ENCODE data around the gene INO80E.
"Not testable (repeated sequence)": the region's sequence is repeated elsewhere in the genome, so short reads cannot be mapped to it uniquely, and the experiment has no call there.

The INO80E gene

GRCh38 chr16:29995911-29996765 is at the start of gene INO80E:
Gene INO80E (plus strand): TSS chr16:29996241. CDS start chr16:29996311, 70 bp downstream.
- peak; percentile 99 for DNase-seq

GRCh38 chr16:29947897-29948296 is 48.1 kb upstream of the INO80E start:
- DNase-seq = no peak

- DNase-seq = no peak
Observed at GRCh38 chr16:29950806-29951461, 45.1 kb upstream of the INO80E start.

- DNase-seq = no peak
Observed at GRCh38 chr16:29951625-29952365, 44.2 kb upstream of the INO80E start.

- no peak for DNase-seq
Observed at GRCh38 chr16:29958756-29959155, 37.3 kb upstream of the INO80E start.

GRCh38 chr16:29959293-29959692 is 36.7 kb upstream of the INO80E start:
- DNase-seq = no peak

GRCh38 chr16:29959821-29960220 is 36.2 kb upstream of the INO80E start:
- not testable (repeated sequence) for DNase-seq

GRCh38 chr16:29961127-29961478 is 34.9 kb upstream of the INO80E start:
- no peak for DNase-seq

- DNase-seq = peak; percentile 91
Observed at GRCh38 chr16:29961479-29962343, 34.3 kb upstream of the INO80E start, which contains the start of gene TMEM219. Gene TMEM219 (plus strand): TSS chr16:29962079. CDS start chr16:29963144, 1,065 bp downstream.

- DNase-seq = no peak
Observed at GRCh38 chr16:29962344-29962994, 33.6 kb upstream of the INO80E start.

- no peak for DNase-seq
Observed at GRCh38 chr16:29963021-29963743, 32.9 kb upstream of the INO80E start.

- no peak for DNase-seq
Observed at GRCh38 chr16:29968205-29968604, 27.8 kb upstream of the INO80E start.

- DNase-seq = no peak
Observed at GRCh38 chr16:29971304-29971703, 24.7 kb upstream of the INO80E start.

- DNase-seq = no peak
Observed at GRCh38 chr16:29972500-29972899, 23.5 kb upstream of the INO80E start.

- DNase-seq = no peak
Observed at GRCh38 chr16:29972992-29973383, 23.1 kb upstream of the INO80E start.

GRCh38 chr16:29973384-29974246 is 22.4 kb upstream of the INO80E start, which contains the start of gene TAOK2:
Gene TAOK2 (plus strand): TSS chr16:29973868. CDS start chr16:29977773, 3,905 bp downstream.
- DNase-seq = peak; percentile 97

- DNase-seq = no peak
Observed at GRCh38 chr16:29974291-29975133, 21.5 kb upstream of the INO80E start.

- no peak for DNase-seq
Observed at GRCh38 chr16:29975134-29975538, 20.9 kb upstream of the INO80E start.
